GM12891 (cell line): ENCODE data around the gene ELOVL4.

Experiments used
- POLR2A ChIP-seq: IDR thresholded peaks from 2 replicates; pipeline ENCODE4 v1.6.1; 2011; ENCODE audit warnings: low read depth, low read length, control low read depth
- POLR2AphosphoS5 ChIP-seq: IDR thresholded peaks from 2 replicates; pipeline ENCODE4 v1.6.1; 2011; ENCODE audit warnings: low read depth, low read length, control low read depth
- POU2F2 ChIP-seq: IDR thresholded peaks from 2 replicates; pipeline ENCODE4 v1.6.1; 2011; ENCODE audit warnings: low read depth, mild to moderate bottlenecking, control low read depth, low read length, moderate library complexity
- SPI1 ChIP-seq: IDR thresholded peaks from 2 replicates; pipeline ENCODE4 v1.6.1; 2011; ENCODE audit warnings: low read depth, low read length, control low read depth

GRCh38 chr6:79993911-79994309 lies 46.6 kb upstream of the ELOVL4 start:
- TF ChIP-seq POLR2AphosphoS5 (no peak), POU2F2 (no peak), POLR2A (no peak), SPI1 (no peak)
